ENCODE data around the gene DAAM2.

DNA sequence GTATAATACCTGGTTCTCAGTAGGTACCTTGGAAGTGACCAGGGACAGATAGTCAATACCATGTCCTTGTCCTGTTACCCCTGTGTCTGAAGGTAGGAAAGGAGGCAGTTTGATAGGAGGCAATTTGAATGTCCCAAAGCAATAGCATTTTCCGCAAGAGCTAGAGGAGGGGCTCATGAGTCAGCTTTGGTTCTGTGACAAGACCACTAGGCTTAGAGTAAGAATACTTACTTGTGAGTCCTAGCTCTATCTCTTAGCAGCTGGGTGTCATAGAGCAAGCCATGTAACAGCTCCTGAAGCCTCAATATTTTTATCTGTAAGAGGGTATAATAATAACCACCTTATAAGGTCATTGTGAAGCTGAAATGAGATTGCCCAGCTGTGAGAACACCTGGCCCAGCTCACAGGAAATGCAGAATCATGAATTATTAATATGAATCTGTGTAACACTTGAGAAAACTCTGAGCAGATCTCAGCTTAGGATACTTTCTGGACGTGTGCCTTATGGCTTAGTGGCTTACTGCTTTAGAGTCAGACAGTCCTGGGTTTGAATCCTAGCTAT is 58.6 kb downstream of the DAAM2 start:
- TF ChIP-seq, protein P1, sequence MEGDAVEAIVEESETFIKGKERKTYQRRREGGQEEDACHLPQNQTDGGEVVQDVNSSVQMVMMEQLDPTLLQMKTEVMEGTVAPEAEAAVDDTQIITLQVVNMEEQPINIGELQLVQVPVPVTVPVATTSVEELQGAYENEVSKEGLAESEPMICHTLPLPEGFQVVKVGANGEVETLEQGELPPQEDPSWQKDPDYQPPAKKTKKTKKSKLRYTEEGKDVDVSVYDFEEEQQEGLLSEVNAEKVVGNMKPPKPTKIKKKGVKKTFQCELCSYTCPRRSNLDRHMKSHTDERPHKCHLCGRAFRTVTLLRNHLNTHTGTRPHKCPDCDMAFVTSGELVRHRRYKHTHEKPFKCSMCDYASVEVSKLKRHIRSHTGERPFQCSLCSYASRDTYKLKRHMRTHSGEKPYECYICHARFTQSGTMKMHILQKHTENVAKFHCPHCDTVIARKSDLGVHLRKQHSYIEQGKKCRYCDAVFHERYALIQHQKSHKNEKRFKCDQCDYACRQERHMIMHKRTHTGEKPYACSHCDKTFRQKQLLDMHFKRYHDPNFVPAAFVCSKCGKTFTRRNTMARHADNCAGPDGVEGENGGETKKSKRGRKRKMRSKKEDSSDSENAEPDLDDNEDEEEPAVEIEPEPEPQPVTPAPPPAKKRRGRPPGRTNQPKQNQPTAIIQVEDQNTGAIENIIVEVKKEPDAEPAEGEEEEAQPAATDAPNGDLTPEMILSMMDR (IDR thresholded peaks at IDR 0.05) = no peak
- TF ChIP-seq POLR2A (IDR thresholded peaks at IDR 0.05) = no peak
